GM23338 (cell line): ENCODE measurements around the gene KCNIP3.

Source experiments
- CREB1 ChIP-seq: fragments of 250-450 bp; sonication (Bioruptor Pico); IDR thresholded peaks from 2 replicates; pipeline ENCODE4 v1.5.0; 2020; ENCODE audit warnings: low read depth, mild to moderate bottlenecking, moderate library complexity
- EZH2 ChIP-seq: fragments of 200-600 bp; sonication (generic); IDR thresholded peaks from one replicate; pipeline ENCODE4 v1.8.0; 2017; ENCODE audit warnings: antibody characterized with exemption, mild to moderate bottlenecking, low read depth; ENCODE audit not compliant: unreplicated experiment
- EZH2phosphoT487 ChIP-seq: fragments of 200-600 bp; sonication (generic); IDR thresholded peaks from one replicate; pipeline ENCODE4 v1.8.1; 2018; ENCODE audit warnings: antibody characterized with exemption; ENCODE audit not compliant: unreplicated experiment
- JUNB ChIP-seq: IDR thresholded peaks from one replicate; pipeline ENCODE4 v1.6.1; 2016; ENCODE audit warnings: antibody characterized with exemption; ENCODE audit not compliant: unreplicated experiment
- POLR2AphosphoS5 ChIP-seq: IDR thresholded peaks from 2 replicates; pipeline ENCODE4 v1.6.1; 2016; ENCODE audit warnings: antibody characterized with exemption, low read depth
- TF ChIP-seq, protein P1 (sequence below), 2 experiments: fragments of 200-600 bp in 1 of 2; sonication (generic) in 1 of 2; conservative IDR thresholded peaks; 2 replicates each; pipeline versions ENCODE4 v1.5.1 to v1.6.1; 2016 to 2017; ENCODE audit warnings: antibody characterized with exemption in 2 of 2, low read depth in 2 of 2, mild to moderate bottlenecking in 2 of 2, moderate library complexity in 1 of 2

DNA sequence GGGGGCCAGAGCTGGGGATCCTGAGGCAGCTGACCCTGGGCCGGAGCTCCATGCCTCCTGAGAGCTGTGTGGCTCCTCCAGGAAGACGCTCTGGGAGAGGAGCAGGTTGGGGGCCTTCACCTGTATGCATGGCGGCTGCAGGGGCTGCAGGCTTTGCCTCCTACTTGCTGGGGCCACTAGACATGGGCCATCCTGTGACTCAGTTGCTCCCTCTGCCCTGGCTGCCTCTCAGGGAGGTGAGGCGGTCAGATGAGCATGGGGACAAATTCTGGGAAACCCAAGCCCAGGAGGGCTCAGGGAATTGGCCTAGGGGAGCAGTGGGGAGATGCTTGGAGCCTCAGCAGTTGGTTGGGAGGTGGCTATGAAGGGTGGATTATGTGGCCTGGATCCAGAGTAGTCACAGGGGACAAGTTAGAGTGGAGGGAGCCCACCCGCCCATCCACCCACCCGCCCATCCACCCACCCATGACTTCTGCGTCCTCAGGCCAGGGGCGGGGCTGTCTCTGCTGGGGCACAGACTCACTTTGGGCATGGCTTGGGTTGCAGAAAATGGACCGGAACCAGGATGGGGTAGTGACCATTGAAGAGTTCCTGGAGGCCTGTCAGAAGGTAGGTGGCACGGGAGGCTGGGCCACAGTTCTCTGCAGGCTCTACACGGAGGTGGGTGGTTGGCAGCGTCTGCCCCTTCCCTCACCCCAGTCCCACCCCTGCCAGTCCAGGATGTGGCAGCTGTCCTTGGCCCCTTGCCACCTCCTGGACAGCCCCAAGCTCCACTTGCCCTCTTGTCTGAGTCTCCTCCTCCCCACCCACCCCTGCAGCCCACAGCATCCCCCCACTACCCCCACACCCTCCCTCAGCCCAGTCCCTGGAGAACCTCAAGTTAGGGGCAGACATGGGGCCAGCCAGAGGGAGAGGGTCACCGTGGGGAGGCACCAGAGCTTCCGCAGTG lies 85.8 kb downstream of the KCNIP3 start:
- TF ChIP-seq POLR2AphosphoS5: no peak
- no peak for TF ChIP-seq JUNB
- no peak for TF ChIP-seq EZH2phosphoT487
- TF ChIP-seq, protein P1, sequence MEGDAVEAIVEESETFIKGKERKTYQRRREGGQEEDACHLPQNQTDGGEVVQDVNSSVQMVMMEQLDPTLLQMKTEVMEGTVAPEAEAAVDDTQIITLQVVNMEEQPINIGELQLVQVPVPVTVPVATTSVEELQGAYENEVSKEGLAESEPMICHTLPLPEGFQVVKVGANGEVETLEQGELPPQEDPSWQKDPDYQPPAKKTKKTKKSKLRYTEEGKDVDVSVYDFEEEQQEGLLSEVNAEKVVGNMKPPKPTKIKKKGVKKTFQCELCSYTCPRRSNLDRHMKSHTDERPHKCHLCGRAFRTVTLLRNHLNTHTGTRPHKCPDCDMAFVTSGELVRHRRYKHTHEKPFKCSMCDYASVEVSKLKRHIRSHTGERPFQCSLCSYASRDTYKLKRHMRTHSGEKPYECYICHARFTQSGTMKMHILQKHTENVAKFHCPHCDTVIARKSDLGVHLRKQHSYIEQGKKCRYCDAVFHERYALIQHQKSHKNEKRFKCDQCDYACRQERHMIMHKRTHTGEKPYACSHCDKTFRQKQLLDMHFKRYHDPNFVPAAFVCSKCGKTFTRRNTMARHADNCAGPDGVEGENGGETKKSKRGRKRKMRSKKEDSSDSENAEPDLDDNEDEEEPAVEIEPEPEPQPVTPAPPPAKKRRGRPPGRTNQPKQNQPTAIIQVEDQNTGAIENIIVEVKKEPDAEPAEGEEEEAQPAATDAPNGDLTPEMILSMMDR (conservative IDR thresholded peaks at IDR 0.05; ENCODE audit: low read depth in 2 of 2): no peak
- no peak for TF ChIP-seq EZH2
- no peak for TF ChIP-seq CREB1 (CRISPR knock-in tag)
